ENCODE data around the gene CKAP5.

- TF ChIP-seq, protein P1, sequence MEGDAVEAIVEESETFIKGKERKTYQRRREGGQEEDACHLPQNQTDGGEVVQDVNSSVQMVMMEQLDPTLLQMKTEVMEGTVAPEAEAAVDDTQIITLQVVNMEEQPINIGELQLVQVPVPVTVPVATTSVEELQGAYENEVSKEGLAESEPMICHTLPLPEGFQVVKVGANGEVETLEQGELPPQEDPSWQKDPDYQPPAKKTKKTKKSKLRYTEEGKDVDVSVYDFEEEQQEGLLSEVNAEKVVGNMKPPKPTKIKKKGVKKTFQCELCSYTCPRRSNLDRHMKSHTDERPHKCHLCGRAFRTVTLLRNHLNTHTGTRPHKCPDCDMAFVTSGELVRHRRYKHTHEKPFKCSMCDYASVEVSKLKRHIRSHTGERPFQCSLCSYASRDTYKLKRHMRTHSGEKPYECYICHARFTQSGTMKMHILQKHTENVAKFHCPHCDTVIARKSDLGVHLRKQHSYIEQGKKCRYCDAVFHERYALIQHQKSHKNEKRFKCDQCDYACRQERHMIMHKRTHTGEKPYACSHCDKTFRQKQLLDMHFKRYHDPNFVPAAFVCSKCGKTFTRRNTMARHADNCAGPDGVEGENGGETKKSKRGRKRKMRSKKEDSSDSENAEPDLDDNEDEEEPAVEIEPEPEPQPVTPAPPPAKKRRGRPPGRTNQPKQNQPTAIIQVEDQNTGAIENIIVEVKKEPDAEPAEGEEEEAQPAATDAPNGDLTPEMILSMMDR (IDR thresholded peaks at IDR 0.05), result no peak
- TF ChIP-seq POLR2A (IDR thresholded peaks at IDR 0.05), result no peak
Observed at GRCh38 chr11:46850829-46851380, 4.8 kb upstream of the CKAP5 start.

Measured in gastroesophageal sphincter (tissue), 3 donors.